ENCODE results near the gene MRPL14.

MRPL14 gene

GRCh38 chr6:44110005-44110676, 17.1 kb downstream of the MRPL14 start:
- Histone ChIP-seq H3K4me1 (ENCODE audit: control insufficient read depth, insufficient read depth, low read length) (no peaks in the 10 kb centered on the region), H3K27me3 (ENCODE audit: control insufficient read depth, insufficient read depth, low read length) (no peaks in the 10 kb centered on the region), H3K36me3 (ENCODE audit: control insufficient read depth, insufficient read depth, low read length) (peaks cover 92% of the 10 kb centered on the region), H3K9me3 (ENCODE audit: control insufficient read depth, insufficient read depth, low read depth, low read length) (no peaks in the 10 kb centered on the region), H3K27ac (ENCODE audit: low read depth, low read length) (no peak overlapping the region), H3K4me3 (ENCODE audit: low read depth, low read length) (no peak overlapping the region), H3K9ac (ENCODE audit: low read length) (no peak overlapping the region)

- H3K36me3 ChIP-seq (ENCODE audit: control insufficient read depth, insufficient read depth, low read length) = peaks cover 94% of the 10 kb centered on the region
These were observed 18.0 kb downstream of the MRPL14 start for GRCh38 chr6:44109212-44109611.

DNA sequence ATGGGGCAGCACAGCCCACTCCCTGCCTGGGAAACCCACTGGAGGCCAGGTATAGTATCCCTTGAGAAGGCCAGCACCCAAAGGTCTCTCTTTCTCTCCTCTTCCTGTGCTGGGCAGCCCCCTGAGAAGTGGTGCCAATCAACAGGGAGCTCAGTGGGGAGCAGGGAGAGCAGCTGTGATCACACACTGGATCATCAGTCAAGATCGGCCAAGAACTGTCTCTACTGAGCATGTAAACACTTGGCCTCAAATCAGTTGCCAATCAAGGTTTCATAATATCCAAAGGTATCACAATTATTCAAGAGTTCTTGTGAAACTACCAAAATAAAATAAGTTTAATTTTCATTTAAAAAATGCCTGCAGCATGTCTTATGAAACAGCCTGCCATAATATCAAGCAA, 18.8 kb downstream of the MRPL14 start:
- Histone ChIP-seq H3K27ac (ENCODE audit: low read depth, low read length) (no peak overlapping the region), H3K4me3 (ENCODE audit: low read depth, low read length) (no peak overlapping the region), H3K9me3 (ENCODE audit: control insufficient read depth, insufficient read depth, low read depth, low read length) (no peaks in the 10 kb centered on the region), H3K9ac (ENCODE audit: low read length) (no peak overlapping the region), H3K36me3 (ENCODE audit: control insufficient read depth, insufficient read depth, low read length) (peaks cover 94% of the 10 kb centered on the region), H3K4me1 (ENCODE audit: control insufficient read depth, insufficient read depth, low read length) (no peaks in the 10 kb centered on the region), H3K27me3 (ENCODE audit: control insufficient read depth, insufficient read depth, low read length) (no peaks in the 10 kb centered on the region)

More at GRCh38 chr6:44109212-44109611, 18.0 kb downstream of the MRPL14 start:
- H3K9me3 ChIP-seq (ENCODE audit: control insufficient read depth, insufficient read depth, low read depth, low read length) = no peaks in the 10 kb centered on the region
- no peak overlapping the region for H3K27ac ChIP-seq (ENCODE audit: low read depth, low read length)
- no peaks in the 10 kb centered on the region for H3K27me3 ChIP-seq (ENCODE audit: control insufficient read depth, insufficient read depth, low read length)
- no peaks in the 10 kb centered on the region for H3K4me1 ChIP-seq (ENCODE audit: control insufficient read depth, insufficient read depth, low read length)
- no peak overlapping the region for H3K4me3 ChIP-seq (ENCODE audit: low read depth, low read length)
- H3K9ac ChIP-seq (ENCODE audit: low read length) = no peak overlapping the region

DNA sequence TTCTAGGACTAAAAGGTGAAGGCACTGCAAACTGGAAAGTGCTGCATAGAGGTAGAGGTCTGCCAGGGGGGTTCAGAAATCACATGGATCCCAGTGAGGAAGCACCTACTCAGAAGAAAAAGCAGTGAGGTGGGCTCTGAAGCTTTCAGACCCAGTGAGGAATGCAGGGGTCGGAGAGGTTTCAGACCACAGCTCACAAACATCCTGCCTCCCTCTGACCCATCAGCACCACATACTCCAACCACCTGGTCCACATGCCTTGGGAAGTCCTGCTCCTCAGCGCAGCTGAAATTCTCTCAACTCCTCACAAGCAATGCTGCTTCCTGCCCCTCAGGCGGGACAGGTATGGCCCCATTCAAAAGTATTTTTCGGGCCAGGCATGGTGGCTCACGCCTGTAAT, 20.2 kb downstream of the MRPL14 start:
- H3K36me3 ChIP-seq (ENCODE audit: control insufficient read depth, insufficient read depth, low read length) = peaks cover 82% of the 10 kb centered on the region
- no peak overlapping the region for H3K4me3 ChIP-seq (ENCODE audit: low read depth, low read length)
- H3K27ac ChIP-seq (ENCODE audit: low read depth, low read length) = no peak overlapping the region
- no peaks in the 10 kb centered on the region for H3K9me3 ChIP-seq (ENCODE audit: control insufficient read depth, insufficient read depth, low read depth, low read length)
- H3K9ac ChIP-seq (ENCODE audit: low read length) = no peak overlapping the region
- H3K27me3 ChIP-seq (ENCODE audit: control insufficient read depth, insufficient read depth, low read length) = no peaks in the 10 kb centered on the region
- H3K4me1 ChIP-seq (ENCODE audit: control insufficient read depth, insufficient read depth, low read length) = no peaks in the 10 kb centered on the region

GRCh38 chr6:44105993-44106740, 21.1 kb downstream of the MRPL14 start:
- H3K27me3 ChIP-seq (ENCODE audit: control insufficient read depth, insufficient read depth, low read length) = no peaks in the 10 kb centered on the region
- H3K4me1 ChIP-seq (ENCODE audit: control insufficient read depth, insufficient read depth, low read length) = no peaks in the 10 kb centered on the region
- H3K27ac ChIP-seq (ENCODE audit: low read depth, low read length) = no peak overlapping the region
- no peak overlapping the region for H3K4me3 ChIP-seq (ENCODE audit: low read depth, low read length)
- H3K36me3 ChIP-seq (ENCODE audit: control insufficient read depth, insufficient read depth, low read length) = peaks cover 75% of the 10 kb centered on the region
- H3K9me3 ChIP-seq (ENCODE audit: control insufficient read depth, insufficient read depth, low read depth, low read length) = no peaks in the 10 kb centered on the region
- no peak overlapping the region for H3K9ac ChIP-seq (ENCODE audit: low read length)

- H3K4me1 ChIP-seq (ENCODE audit: control insufficient read depth, insufficient read depth, low read length) = no peaks in the 10 kb centered on the region
- no peaks in the 10 kb centered on the region for H3K27me3 ChIP-seq (ENCODE audit: control insufficient read depth, insufficient read depth, low read length)
- no peak overlapping the region for H3K4me3 ChIP-seq (ENCODE audit: low read depth, low read length)
- H3K27ac ChIP-seq (ENCODE audit: low read depth, low read length) = no peak overlapping the region
- no peak overlapping the region for H3K9ac ChIP-seq (ENCODE audit: low read length)
- H3K36me3 ChIP-seq (ENCODE audit: control insufficient read depth, insufficient read depth, low read length) = peaks cover 73% of the 10 kb centered on the region
- no peaks in the 10 kb centered on the region for H3K9me3 ChIP-seq (ENCODE audit: control insufficient read depth, insufficient read depth, low read depth, low read length)
These were observed 22.1 kb downstream of the MRPL14 start for GRCh38 chr6:44105146-44105545.

DNA sequence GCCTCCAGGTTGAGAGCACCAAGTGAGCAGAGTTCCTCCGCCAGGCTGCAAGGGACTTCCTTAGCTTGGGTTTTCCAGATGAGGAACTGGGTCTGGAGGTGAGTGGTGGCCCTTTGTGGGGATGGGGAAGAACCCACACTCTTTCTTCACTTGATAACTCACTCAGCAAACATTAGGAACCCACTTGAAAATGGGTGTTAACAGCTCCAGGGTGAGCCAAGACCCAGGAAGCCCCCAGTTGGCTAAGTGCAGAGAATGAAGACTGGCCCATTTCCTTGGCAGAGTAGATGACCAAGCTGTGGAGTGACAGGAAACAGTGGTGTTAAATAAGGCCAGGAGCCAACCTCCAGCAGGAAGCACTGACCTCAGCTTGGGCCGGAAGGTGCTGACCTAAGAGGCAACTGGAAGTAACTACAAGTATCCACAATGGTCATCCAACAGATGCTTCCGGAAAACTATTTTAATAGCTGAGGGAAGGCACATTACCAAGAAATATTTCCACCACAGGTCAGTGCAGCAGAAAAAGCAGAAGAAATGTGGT, 22.7 kb downstream of the MRPL14 start:
- Histone ChIP-seq H3K27ac (ENCODE audit: low read depth, low read length) (no peak overlapping the region), H3K36me3 (ENCODE audit: control insufficient read depth, insufficient read depth, low read length) (peaks cover 72% of the 10 kb centered on the region)

DNA sequence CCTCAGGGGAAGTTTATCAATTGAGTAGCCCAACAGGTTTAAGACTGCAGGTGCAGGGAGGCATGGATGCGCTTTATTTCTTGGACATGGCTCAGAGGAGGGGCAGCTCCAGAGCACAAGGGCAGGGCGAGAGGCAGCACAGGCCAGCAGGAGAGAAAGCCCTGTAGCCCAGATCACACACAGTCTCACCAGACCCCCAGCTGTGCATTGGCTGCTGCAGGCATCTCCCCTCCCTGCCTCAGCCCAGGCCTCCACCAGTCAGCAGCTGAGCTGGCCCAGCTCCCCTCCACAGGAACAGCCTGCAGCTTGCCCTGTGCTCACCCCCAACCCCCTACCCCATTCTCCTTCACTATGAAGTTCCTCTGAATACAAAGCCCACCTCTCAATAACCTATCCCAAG, 24.7 kb downstream of the MRPL14 start:
- Histone ChIP-seq H3K27ac (ENCODE audit: low read depth, low read length) (no peak overlapping the region), H3K27me3 (ENCODE audit: control insufficient read depth, insufficient read depth, low read length) (no peaks in the 10 kb centered on the region), H3K9ac (ENCODE audit: low read length) (no peak overlapping the region), H3K4me1 (ENCODE audit: control insufficient read depth, insufficient read depth, low read length) (no peaks in the 10 kb centered on the region), H3K4me3 (ENCODE audit: low read depth, low read length) (no peak overlapping the region), H3K36me3 (ENCODE audit: control insufficient read depth, insufficient read depth, low read length) (peaks cover 60% of the 10 kb centered on the region), H3K9me3 (ENCODE audit: control insufficient read depth, insufficient read depth, low read depth, low read length) (no peaks in the 10 kb centered on the region)

More for the DNA sequence above, 22.7 kb downstream of the MRPL14 start:
- H3K9me3 ChIP-seq (ENCODE audit: control insufficient read depth, insufficient read depth, low read depth, low read length) = no peaks in the 10 kb centered on the region
- H3K4me3 ChIP-seq (ENCODE audit: low read depth, low read length) = no peak overlapping the region
- H3K27me3 ChIP-seq (ENCODE audit: control insufficient read depth, insufficient read depth, low read length) = no peaks in the 10 kb centered on the region
- H3K9ac ChIP-seq (ENCODE audit: low read length) = no peak overlapping the region
- H3K4me1 ChIP-seq (ENCODE audit: control insufficient read depth, insufficient read depth, low read length) = no peaks in the 10 kb centered on the region

DNA sequence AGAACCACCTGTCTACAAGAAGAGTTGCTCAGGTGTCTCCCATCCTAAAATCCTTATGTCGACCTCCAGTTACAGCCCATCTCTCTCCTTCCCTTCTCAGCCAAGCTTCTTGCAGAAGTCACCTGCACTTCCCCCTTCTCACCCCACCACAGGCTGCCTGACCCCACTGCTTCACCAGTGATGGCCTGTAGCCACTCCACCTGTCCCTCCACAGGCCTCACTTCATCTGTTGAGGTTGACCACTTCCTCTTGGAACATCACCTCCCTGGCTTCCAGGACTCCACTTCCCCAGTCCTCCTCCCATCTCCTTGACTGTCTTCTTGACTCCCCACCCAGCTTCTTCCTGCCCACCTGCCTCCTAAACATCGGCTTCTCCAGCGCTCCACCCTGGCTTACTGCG, 25.4 kb downstream of the MRPL14 start:
- H3K27me3 ChIP-seq (ENCODE audit: control insufficient read depth, insufficient read depth, low read length) = no peaks in the 10 kb centered on the region
- no peak overlapping the region for H3K27ac ChIP-seq (ENCODE audit: low read depth, low read length)
- no peaks in the 10 kb centered on the region for H3K4me1 ChIP-seq (ENCODE audit: control insufficient read depth, insufficient read depth, low read length)
- H3K4me3 ChIP-seq (ENCODE audit: low read depth, low read length) = no peak overlapping the region
- no peaks in the 10 kb centered on the region for H3K9me3 ChIP-seq (ENCODE audit: control insufficient read depth, insufficient read depth, low read depth, low read length)
- peaks cover 55% of the 10 kb centered on the region for H3K36me3 ChIP-seq (ENCODE audit: control insufficient read depth, insufficient read depth, low read length)
- H3K9ac ChIP-seq (ENCODE audit: low read length) = no peak overlapping the region

- no peak overlapping the region for H3K4me3 ChIP-seq (ENCODE audit: low read depth, low read length)
- no peaks in the 10 kb centered on the region for H3K27me3 ChIP-seq (ENCODE audit: control insufficient read depth, insufficient read depth, low read length)
- H3K27ac ChIP-seq (ENCODE audit: low read depth, low read length) = no peak overlapping the region
- H3K9ac ChIP-seq (ENCODE audit: low read length) = no peak overlapping the region
- H3K36me3 ChIP-seq (ENCODE audit: control insufficient read depth, insufficient read depth, low read length) = peaks cover 40% of the 10 kb centered on the region
- no peaks in the 10 kb centered on the region for H3K4me1 ChIP-seq (ENCODE audit: control insufficient read depth, insufficient read depth, low read length)
- no peaks in the 10 kb centered on the region for H3K9me3 ChIP-seq (ENCODE audit: control insufficient read depth, insufficient read depth, low read depth, low read length)
These were observed 27.1 kb downstream of the MRPL14 start for GRCh38 chr6:44100088-44100550.

GRCh38 chr6:44099192-44099591, 28.1 kb downstream of the MRPL14 start:
- H3K4me1 ChIP-seq (ENCODE audit: control insufficient read depth, insufficient read depth, low read length) = no peaks in the 10 kb centered on the region
- no peak overlapping the region for H3K4me3 ChIP-seq (ENCODE audit: low read depth, low read length)
- peaks cover 37% of the 10 kb centered on the region for H3K36me3 ChIP-seq (ENCODE audit: control insufficient read depth, insufficient read depth, low read length)
- H3K9ac ChIP-seq (ENCODE audit: low read length) = no peak overlapping the region
- no peaks in the 10 kb centered on the region for H3K27me3 ChIP-seq (ENCODE audit: control insufficient read depth, insufficient read depth, low read length)
- H3K9me3 ChIP-seq (ENCODE audit: control insufficient read depth, insufficient read depth, low read depth, low read length) = no peaks in the 10 kb centered on the region
- H3K27ac ChIP-seq (ENCODE audit: low read depth, low read length) = no peak overlapping the region

Measured in HUES6 (cell line).